Spleen (tissue), 7 donors: ENCODE results near the gene APBB2.

Experiments used
- CTCF ChIP-seq, 11 experiments: fragments of 200-600 bp in 7 of 11; fragments of 450-650 bp in 4 of 11; sonication (generic) in 4 of 11; IDR thresholded peaks in 8 of 11; conservative IDR thresholded peaks in 3 of 11; 1 replicate in 7 of 11; 2 replicates in 4 of 11; pipeline versions ENCODE4 v1.4.0 to v1.8.0; 2016 to 2021; ENCODE audit warnings: antibody characterized with exemption in 11 of 11, inconsistent platforms in 4 of 11, mild to moderate bottlenecking in 1 of 11
- POLR2AphosphoS5 ChIP-seq, 3 donors: sonication (generic); formaldehyde crosslinking; IDR thresholded peaks; one replicate each; pipeline ENCODE4 v1.5.1; 2017; ENCODE audit warnings: antibody characterized with exemption in 3 of 3
- donor health status: DM: no; HTN: no; CAD: no; lungs with moderate emphysema.
- donor health status: DM: no; HTN: no; CAD: no.
- donor health status: DM: no; HTN: no; CAD: no.

DNA sequence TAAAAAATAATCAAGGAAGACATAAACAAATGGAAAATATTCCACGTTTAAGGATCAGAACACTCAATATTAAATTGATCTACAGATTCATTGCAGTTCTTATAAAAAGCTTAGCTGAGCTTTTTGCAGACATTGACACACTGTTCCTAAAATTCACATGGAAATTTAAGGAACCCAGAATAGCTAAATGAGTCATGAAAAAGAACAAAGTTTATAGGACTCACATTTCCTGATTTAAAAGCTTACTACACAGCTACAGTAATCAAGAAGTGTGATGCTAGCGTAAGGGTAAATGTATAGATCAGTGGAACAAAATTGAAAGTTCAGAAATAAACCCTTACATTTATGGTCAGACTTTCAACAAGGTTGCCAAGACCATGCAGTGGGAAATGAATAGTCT lies 431.5 kb downstream of the APBB2 start:
- no peak for TF ChIP-seq CTCF (IDR thresholded peaks at IDR 0.05 in 8 of 11, conservative IDR thresholded peaks at IDR 0.05 in 3 of 11)
- no peak for TF ChIP-seq POLR2AphosphoS5 (IDR thresholded peaks at IDR 0.05)
